ENCODE results near the gene IL1RL2.

IL1RL2 gene

GRCh38 chr2:102158011-102158755 lies 28.6 kb upstream of the IL1RL2 start:
- TF ChIP-seq CTCF (conservative IDR thresholded peaks at IDR 0.05; ENCODE audit: low read length), result no peak
- no peak for DNase-seq (ENCODE audit: low read depth)
- no peak overlapping the region for H3K4me3 ChIP-seq (ENCODE audit: low read length)

GRCh38 chr2:102159295-102159694 lies 27.5 kb upstream of the IL1RL2 start:
- H3K4me3 ChIP-seq (ENCODE audit: low read length), result no peak overlapping the region
- TF ChIP-seq CTCF (conservative IDR thresholded peaks at IDR 0.05; ENCODE audit: low read length), result peak; percentile 28; the same call in 1 of the 2 replicates
- peak; percentile 38 for DNase-seq (ENCODE audit: low read depth)

GRCh38 chr2:102166189-102166845 lies 20.5 kb upstream of the IL1RL2 start:
- peak; percentile 80 for DNase-seq (ENCODE audit: low read depth)
- TF ChIP-seq CTCF (conservative IDR thresholded peaks at IDR 0.05; ENCODE audit: low read length), result peak; percentile 76
- H3K4me3 ChIP-seq (ENCODE audit: low read length), result no peak overlapping the region

- DNase-seq (ENCODE audit: low read depth), result no peak
- TF ChIP-seq CTCF (conservative IDR thresholded peaks at IDR 0.05; ENCODE audit: low read length), result no peak
- no peak overlapping the region for H3K4me3 ChIP-seq (ENCODE audit: low read length)
Observed at GRCh38 chr2:102168026-102168771, 18.6 kb upstream of the IL1RL2 start.

- TF ChIP-seq CTCF (conservative IDR thresholded peaks at IDR 0.05; ENCODE audit: low read length), result no peak
- no peak for DNase-seq (ENCODE audit: low read depth)
- no peak overlapping the region for H3K4me3 ChIP-seq (ENCODE audit: low read length)
Observed at GRCh38 chr2:102171946-102172345, 14.9 kb upstream of the IL1RL2 start.

- H3K4me3 ChIP-seq (ENCODE audit: low read length), result no peak overlapping the region
- no peak for TF ChIP-seq CTCF (conservative IDR thresholded peaks at IDR 0.05; ENCODE audit: low read length)
- no peak for DNase-seq (ENCODE audit: low read depth)
Observed at GRCh38 chr2:102172745-102173144, 14.1 kb upstream of the IL1RL2 start.

Measured in AG10803 (cell line).